GM12864 (cell line): ENCODE measurements around the gene MYO18A.

Experiments used
- DNase-seq: peaks from one replicate; pipeline ENCODE4 v3.0.0-alpha.2; 2011; ENCODE audit warnings: low read depth
- H3K4me3 ChIP-seq: 2 replicates; pipeline ENCODE4 v1.5.1; 2011; ENCODE audit warnings: mild to moderate bottlenecking, low read depth, low read length, control low read depth
- CTCF ChIP-seq: IDR thresholded peaks from 2 replicates; pipeline ENCODE4 v1.5.1; 2011; ENCODE audit warnings: low read depth, mild to moderate bottlenecking, moderate library complexity, low read length, control low read depth, inconsistent platforms; ENCODE audit errors: missing control alignments

The MYO18A gene

DNA sequence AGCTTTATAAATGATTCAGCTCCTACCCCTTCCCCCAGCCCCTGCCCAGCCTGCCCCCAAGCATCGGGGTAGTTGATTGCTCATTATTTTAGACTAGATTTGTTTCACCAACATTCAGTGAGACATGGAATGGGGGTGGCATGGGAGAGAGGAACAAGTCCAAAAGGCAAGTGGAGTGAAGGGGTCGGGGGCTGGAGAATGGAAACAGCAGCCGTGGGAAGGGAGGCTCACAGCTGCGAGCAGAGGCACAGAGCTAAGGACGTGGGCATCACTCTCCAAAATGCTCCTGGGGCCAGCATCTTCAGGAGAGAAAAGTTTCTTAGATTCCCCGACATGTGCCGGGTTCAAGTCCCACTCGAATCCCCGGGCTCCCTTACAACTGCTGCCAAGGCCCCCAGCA lies 118.0 kb downstream of the MYO18A start:
- no peak overlapping the region for H3K4me3 ChIP-seq
- DNase-seq = no peak
- no peak for TF ChIP-seq CTCF

DNA sequence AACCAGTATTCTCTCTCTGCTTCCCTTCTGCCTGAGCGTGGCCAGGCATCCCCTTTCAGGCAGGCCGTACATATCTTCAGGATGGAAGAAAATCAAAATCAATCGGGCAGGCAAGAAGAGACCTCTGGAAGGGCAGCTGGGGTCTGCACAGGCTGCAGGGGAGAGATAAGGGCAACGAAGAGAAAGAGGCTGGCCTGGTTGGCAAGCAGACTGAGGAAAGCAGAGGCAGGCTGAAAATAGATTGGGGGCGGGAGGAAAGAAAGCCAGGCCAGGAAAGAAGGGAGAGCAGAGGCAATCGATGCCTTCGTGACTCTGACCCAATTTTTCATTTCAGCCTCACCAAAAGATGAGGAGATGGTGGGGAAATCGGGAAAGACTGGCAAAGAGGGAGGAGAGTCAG lies 119.2 kb downstream of the MYO18A start:
- no peak for DNase-seq
- no peak overlapping the region for H3K4me3 ChIP-seq
- no peak for TF ChIP-seq CTCF

DNA sequence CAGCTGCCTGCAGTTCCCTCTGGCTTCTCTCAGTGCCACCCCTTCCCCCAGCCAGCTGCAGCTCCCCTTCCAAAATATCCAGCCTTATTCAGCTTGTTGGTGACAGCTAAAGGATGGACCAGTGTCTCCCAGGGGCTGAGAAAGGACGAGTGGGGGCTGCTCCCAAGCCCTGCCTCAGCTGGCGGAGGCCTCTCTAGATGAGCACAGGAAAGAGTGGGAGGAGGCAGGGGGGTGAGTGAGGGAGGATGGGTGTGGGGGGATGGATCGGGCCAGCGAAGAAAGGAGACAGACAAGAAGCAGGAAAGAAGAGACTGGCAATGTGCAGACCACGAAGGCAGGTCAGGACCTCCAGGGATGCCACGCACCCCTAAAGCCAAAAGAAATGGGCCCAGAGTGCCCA lies 119.7 kb downstream of the MYO18A start:
- H3K4me3 ChIP-seq = no peak overlapping the region
- TF ChIP-seq CTCF = no peak
- no peak for DNase-seq

DNA sequence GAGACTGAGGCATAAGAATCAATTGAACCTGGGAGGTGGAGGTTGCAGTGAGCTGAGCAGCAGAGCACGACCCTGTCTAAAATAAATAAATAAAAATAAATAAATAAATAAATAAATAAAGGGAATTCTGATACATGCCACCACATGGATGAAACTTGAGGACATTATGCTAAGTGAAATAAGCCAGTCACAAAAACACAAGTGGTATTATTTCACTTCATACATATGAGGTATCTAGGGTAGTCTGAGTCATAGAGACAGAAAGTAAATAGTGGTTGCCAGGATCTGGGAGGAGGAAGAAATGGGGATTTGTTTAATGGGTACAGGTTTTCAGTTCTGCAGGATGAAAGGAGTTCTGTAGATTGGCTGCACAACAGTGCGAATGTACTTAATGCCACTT lies 120.9 kb downstream of the MYO18A start:
- TF ChIP-seq CTCF = no peak
- no peak for DNase-seq
- no peak overlapping the region for H3K4me3 ChIP-seq

GRCh38 chr17:29058391-29058790 lies 121.8 kb downstream of the MYO18A start:
- DNase-seq = no peak
- no peak overlapping the region for H3K4me3 ChIP-seq
- no peak for TF ChIP-seq CTCF

- no peak overlapping the region for H3K4me3 ChIP-seq
- TF ChIP-seq CTCF = no peak
- DNase-seq = no peak
Measured at GRCh38 chr17:29057361-29057760, 122.8 kb downstream of the MYO18A start.

GRCh38 chr17:29054835-29055234 lies 125.4 kb downstream of the MYO18A start:
- TF ChIP-seq CTCF = no peak
- DNase-seq = no peak

More at GRCh38 chr17:29054835-29055234, 125.4 kb downstream of the MYO18A start:
- no peak overlapping the region for H3K4me3 ChIP-seq
